GM23338 (cell line): ENCODE measurements around the gene RNF213. TPM values are rescaled to one million over a fixed set of nuclear protein-coding genes. Genes with fewer than 3 reads are reported as not detected.

Experiments used
- ATAC-seq: fragments of 200-7000 bp; cut with Tn5 transposase; 3 replicates; pipeline ENCODE4 v1.9.1; 2020
- DNase-seq: peaks from one replicate; pipeline ENCODE4 v3.0.0-alpha.2; 2015; ENCODE audit warnings: low spot score
- H2AFZ ChIP-seq: fragments of 200-600 bp; sonication (generic); 2 replicates; pipeline ENCODE4 v1.8.0; 2016; ENCODE audit warnings: antibody characterized with exemption, mild to moderate bottlenecking, moderate library complexity
- H3F3A ChIP-seq: fragments of 200-600 bp; sonication (generic); replicated peaks from 2 replicates; pipeline ENCODE4 v1.8.0; 2017; ENCODE audit warnings: antibody characterized with exemption, mixed run types, low read depth
- H3K27ac ChIP-seq: fragments of 200-600 bp; sonication (generic); 2 replicates; pipeline ENCODE4 v1.6.1; 2016; ENCODE audit warnings: low read depth
- H3K27me3 ChIP-seq: fragments of 200-600 bp; sonication (generic); 2 replicates; pipeline ENCODE4 v1.8.0; 2016; ENCODE audit warnings: mild to moderate bottlenecking, mixed run types, moderate library complexity; ENCODE audit not compliant: insufficient read depth
- H3K36me3 ChIP-seq: fragments of 200-600 bp; sonication (generic); 2 replicates; pipeline ENCODE4 v1.8.0; 2016; ENCODE audit warnings: mild to moderate bottlenecking; ENCODE audit not compliant: insufficient read depth
- H3K4me1 ChIP-seq: fragments of 200-600 bp; sonication (generic); 2 replicates; pipeline ENCODE4 v1.8.0; 2016; ENCODE audit warnings: mild to moderate bottlenecking, moderate library complexity; ENCODE audit not compliant: insufficient read depth
- H3K4me2 ChIP-seq: fragments of 200-600 bp; sonication (generic); 2 replicates; pipeline ENCODE4 v1.7.1; 2017; ENCODE audit warnings: mixed run types
- H3K4me3 ChIP-seq: fragments of 200-600 bp; sonication (generic); 2 replicates; pipeline ENCODE4 v1.6.1; 2016; ENCODE audit warnings: mixed run types
- H3K79me2 ChIP-seq: fragments of 200-600 bp; sonication (generic); replicated peaks from 2 replicates; pipeline ENCODE4 v1.8.0; 2017; ENCODE audit warnings: mild to moderate bottlenecking; ENCODE audit not compliant: insufficient read depth
- H3K9me2 ChIP-seq: fragments of 200-600 bp; sonication (generic); 2 replicates; pipeline ENCODE4 v1.8.0; 2017; ENCODE audit not compliant: insufficient read depth
- H4K20me1 ChIP-seq: fragments of 200-600 bp; sonication (generic); replicated peaks from 2 replicates; pipeline ENCODE4 v1.8.0; 2017; ENCODE audit warnings: mild to moderate bottlenecking; ENCODE audit not compliant: insufficient read depth
- H3K27ac Mint-ChIP-seq: 2 replicates; pipeline ENCODE4 v1.8.0; 2020; ENCODE audit warnings: inconsistent platforms, mild to moderate bottlenecking, moderate library complexity, mixed read lengths
- H3K27me3 Mint-ChIP-seq: 3 replicates; pipeline ENCODE4 v1.8.0; 2022; ENCODE audit warnings: low read depth, mild to moderate bottlenecking, moderate library complexity, mixed read lengths, inconsistent platforms; ENCODE audit not compliant: insufficient read depth, poor library complexity
- H3K36me3 Mint-ChIP-seq: 3 replicates; pipeline ENCODE4 v1.8.0; 2021; ENCODE audit warnings: low read depth, mild to moderate bottlenecking, inconsistent platforms, moderate library complexity, mixed read lengths
- H3K4me1 Mint-ChIP-seq: 3 replicates; pipeline ENCODE4 v1.8.0; 2020; ENCODE audit warnings: mild to moderate bottlenecking, inconsistent platforms, mixed read lengths
- H3K4me3 Mint-ChIP-seq: 3 replicates; pipeline ENCODE4 v1.8.0; 2021; ENCODE audit warnings: moderate library complexity, mild to moderate bottlenecking, inconsistent platforms, mixed read lengths
- H3K9me3 Mint-ChIP-seq: 3 replicates; pipeline ENCODE4 v1.8.0; 2020; ENCODE audit warnings: moderate library complexity, mild to moderate bottlenecking, inconsistent platforms, mixed read lengths
- CREB1 ChIP-seq: fragments of 250-450 bp; sonication (Bioruptor Pico); IDR thresholded peaks from 2 replicates; pipeline ENCODE4 v1.5.0; 2020; ENCODE audit warnings: low read depth, mild to moderate bottlenecking, moderate library complexity
- CTCF ChIP-seq, 2 experiments: fragments of 200-600 bp in 1 of 2; sonication (generic) in 1 of 2; conservative IDR thresholded peaks; 2 replicates each; pipeline versions ENCODE4 v1.5.1 to v1.6.1; 2016 to 2017; ENCODE audit warnings: antibody characterized with exemption in 2 of 2, low read depth in 2 of 2, mild to moderate bottlenecking in 2 of 2, moderate library complexity in 1 of 2
- ETS1 ChIP-seq: IDR thresholded peaks from 2 replicates; pipeline ENCODE4 v1.6.1; 2016; ENCODE audit warnings: antibody characterized with exemption
- EZH2 ChIP-seq: fragments of 200-600 bp; sonication (generic); IDR thresholded peaks from one replicate; pipeline ENCODE4 v1.8.0; 2017; ENCODE audit warnings: antibody characterized with exemption, mild to moderate bottlenecking, low read depth; ENCODE audit not compliant: unreplicated experiment
- EZH2phosphoT487 ChIP-seq: fragments of 200-600 bp; sonication (generic); IDR thresholded peaks from one replicate; pipeline ENCODE4 v1.8.1; 2018; ENCODE audit warnings: antibody characterized with exemption; ENCODE audit not compliant: unreplicated experiment
- JUNB ChIP-seq: IDR thresholded peaks from one replicate; pipeline ENCODE4 v1.6.1; 2016; ENCODE audit warnings: antibody characterized with exemption; ENCODE audit not compliant: unreplicated experiment
- NANOG ChIP-seq: IDR thresholded peaks from 2 replicates; pipeline ENCODE4 v1.6.1; 2016; ENCODE audit warnings: antibody characterized with exemption, borderline replicate concordance
- POLR2AphosphoS5 ChIP-seq: IDR thresholded peaks from 2 replicates; pipeline ENCODE4 v1.6.1; 2016; ENCODE audit warnings: antibody characterized with exemption, low read depth
- ZNF114 ChIP-seq: fragments of 250-450 bp; sonication (Bioruptor Pico); IDR thresholded peaks from 2 replicates; pipeline ENCODE4 v1.5.0; 2020; ENCODE audit warnings: mild to moderate bottlenecking, moderate library complexity
- ZNF331 ChIP-seq: fragments of 250-450 bp; sonication (Bioruptor Pico); IDR thresholded peaks from 2 replicates; pipeline ENCODE4 v1.5.0; 2020; ENCODE audit warnings: low read depth, mild to moderate bottlenecking, moderate library complexity
- polyA plus RNA-seq: library from polyadenylated mRNA; unstranded; fragments of >200 nt; fragmentation: Nextera tagmentation; extraction: Ambion mirVana; gene quantifications from 2 replicates; pipeline ENCODE4 v1.2.1, GENCODE V29; 2016
- total RNA-seq: library from RNA; depleted of rRNA; stranded (reverse); fragments of >200 nt; shearing (Covaris generic); gene quantifications from 2 replicates; pipeline ENCODE4 v1.2.3, GENCODE V29; 2014

Gene RNF213
- total and polyA plus RNA-seq, 2 experiments from 2014 or later, result 21.2 to 67.2 TPM

- Histone ChIP-seq H3K4me1 (no peaks in the 10 kb centered on the region), H3K9me2 (no peaks in the 10 kb centered on the region), H3K4me3 (no peak overlapping the region), H3K27me3 (no peaks in the 10 kb centered on the region), H3K36me3 (peaks cover 21% of the 10 kb centered on the region; the same call in 1 of the 2 replicates), H3K27ac (no peak overlapping the region), H3F3A (no peaks in the 10 kb centered on the region), H3K4me2 (no peak overlapping the region), H2AFZ (no peak overlapping the region), H3K79me2 (no peaks in the 10 kb centered on the region), H4K20me1 (no peaks in the 10 kb centered on the region; the same call in 1 of the 2 replicates)
- Mint-ChIP-seq H3K36me3 (peaks cover 60% of the 10 kb centered on the region), H3K27ac (no peak overlapping the region), H3K4me3 (no peak overlapping the region), H3K27me3 (peaks cover 5% of the 10 kb centered on the region), H3K4me1 (no peaks in the 10 kb centered on the region), H3K9me3 (no peaks in the 10 kb centered on the region)
- TF ChIP-seq ZNF114 (no peak), CREB1 (CRISPR knock-in tag) (no peak), ETS1 (no peak), EZH2phosphoT487 (no peak), ZNF331 (CRISPR knock-in tag) (no peak), EZH2 (no peak)
- ATAC-seq, result no peak
- no peak for DNase-seq
Measured at GRCh38 chr17:80337195-80337895, 76.7 kb downstream of the RNF213 start.

- Histone ChIP-seq H2AFZ (no peak overlapping the region), H3K27ac (no peak overlapping the region), H3K27me3 (no peaks in the 10 kb centered on the region), H3F3A (no peaks in the 10 kb centered on the region), H3K9me2 (no peaks in the 10 kb centered on the region), H3K36me3 (peaks cover 30% of the 10 kb centered on the region), H3K4me3 (no peak overlapping the region), H3K4me2 (no peak overlapping the region), H4K20me1 (no peaks in the 10 kb centered on the region; the same call in 1 of the 2 replicates), H3K4me1 (no peaks in the 10 kb centered on the region), H3K79me2 (no peaks in the 10 kb centered on the region)
- ATAC-seq, result no peak
- H3K4me3 Mint-ChIP-seq, result no peak overlapping the region
- no peak overlapping the region for H3K27ac Mint-ChIP-seq
- H3K4me1 Mint-ChIP-seq, result no peaks in the 10 kb centered on the region
- no peak for DNase-seq
- peaks cover 5% of the 10 kb centered on the region for H3K27me3 Mint-ChIP-seq
- H3K9me3 Mint-ChIP-seq, result no peaks in the 10 kb centered on the region
- peaks cover 66% of the 10 kb centered on the region for H3K36me3 Mint-ChIP-seq
- TF ChIP-seq NANOG, result no peak
Measured at GRCh38 chr17:80339118-80339517, 78.5 kb downstream of the RNF213 start.

GRCh38 chr17:80339731-80340456 lies 79.2 kb downstream of the RNF213 start:
- Mint-ChIP-seq H3K4me3 (no peak overlapping the region), H3K27ac (no peak overlapping the region), H3K4me1 (no peaks in the 10 kb centered on the region), H3K9me3 (no peaks in the 10 kb centered on the region), H3K36me3 (peaks cover 68% of the 10 kb centered on the region), H3K27me3 (peaks cover 5% of the 10 kb centered on the region)
- Histone ChIP-seq H3K4me1 (no peaks in the 10 kb centered on the region), H3K9me2 (no peaks in the 10 kb centered on the region), H3F3A (no peaks in the 10 kb centered on the region), H3K36me3 (peaks cover 32% of the 10 kb centered on the region), H3K4me2 (no peak overlapping the region), H3K79me2 (no peaks in the 10 kb centered on the region), H4K20me1 (no peaks in the 10 kb centered on the region; the same call in 1 of the 2 replicates), H3K4me3 (no peak overlapping the region), H3K27ac (no peak overlapping the region), H2AFZ (no peak overlapping the region), H3K27me3 (no peaks in the 10 kb centered on the region)
- DNase-seq (no peak), ATAC-seq (no peak)
- TF ChIP-seq JUNB (no peak), ETS1 (no peak), POLR2AphosphoS5 (no peak), NANOG (no peak), ZNF331 (CRISPR knock-in tag) (no peak), EZH2 (no peak), EZH2phosphoT487 (no peak), ZNF114 (no peak), CTCF (conservative IDR thresholded peaks at IDR 0.05; ENCODE audit: low read depth in 2 of 2) (no peak), CREB1 (CRISPR knock-in tag) (no peak)
